ENCODE results near the gene LIFR.
"Not testable (repeated sequence)": the region's sequence is repeated elsewhere in the genome, so short reads cannot be mapped to it uniquely, and the experiment has no call there.

Gene LIFR

DNA sequence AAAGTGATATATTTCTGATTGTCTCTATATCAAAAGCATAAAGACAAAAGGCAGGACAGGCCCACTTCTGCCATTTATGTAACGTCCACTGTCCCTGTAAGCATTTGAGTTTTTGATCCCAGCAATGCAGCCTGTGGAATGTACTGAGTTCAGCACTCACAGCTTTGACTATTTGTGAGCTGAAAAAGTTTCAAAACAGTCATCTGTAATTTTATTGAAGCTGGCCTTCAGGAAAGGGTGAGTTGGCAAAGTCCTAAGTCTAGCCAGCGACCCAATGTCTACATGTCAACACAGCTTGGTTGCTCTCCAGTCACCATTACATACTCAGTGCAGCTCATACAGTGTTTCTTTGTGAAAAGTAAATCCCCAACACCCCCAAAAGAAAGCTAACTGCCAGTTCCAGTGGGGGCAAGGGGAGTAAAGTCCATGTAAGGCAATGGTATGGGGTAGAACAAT lies 9.7 kb downstream of the LIFR start:
- no peak for DNase-seq

DNA sequence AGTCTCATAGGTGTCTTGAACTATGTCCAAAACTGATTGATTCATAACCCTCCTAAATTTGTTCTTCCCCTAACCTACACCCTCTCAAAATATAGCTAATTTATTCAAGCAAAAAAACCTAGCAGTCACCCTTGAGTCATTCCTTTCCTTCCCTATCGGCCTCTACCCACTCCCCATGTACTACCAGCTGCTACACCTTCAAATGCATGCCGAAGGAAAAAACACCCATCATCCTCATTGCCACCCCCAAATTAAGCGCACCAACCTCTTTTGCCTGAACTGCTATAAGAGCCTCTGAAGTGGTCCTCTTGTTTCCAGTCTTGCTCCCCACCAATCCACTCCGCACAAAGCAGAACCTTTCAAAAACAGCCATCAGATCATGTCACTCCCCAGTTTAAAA lies 12.6 kb downstream of the LIFR start:
- DNase-seq: no peak

DNA sequence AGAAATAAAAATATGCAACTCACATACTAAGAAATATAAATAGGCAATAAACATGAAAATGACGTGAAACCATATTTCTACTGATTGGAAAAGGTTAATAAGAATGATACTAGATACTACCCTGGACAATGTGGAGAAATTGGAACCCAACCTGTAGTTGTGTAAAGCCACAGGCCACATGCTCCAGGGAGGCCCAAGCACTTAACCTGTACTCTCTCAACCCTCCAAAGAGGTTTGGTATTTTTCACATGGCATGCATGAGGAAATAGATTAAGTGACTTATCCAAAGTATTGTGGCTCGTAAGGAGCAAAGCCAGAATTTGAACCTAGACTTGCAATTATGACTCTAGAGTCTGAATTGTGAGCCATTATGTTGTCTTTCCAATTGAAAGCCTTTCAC lies 13.4 kb downstream of the LIFR start:
- DNase-seq: no peak

DNA sequence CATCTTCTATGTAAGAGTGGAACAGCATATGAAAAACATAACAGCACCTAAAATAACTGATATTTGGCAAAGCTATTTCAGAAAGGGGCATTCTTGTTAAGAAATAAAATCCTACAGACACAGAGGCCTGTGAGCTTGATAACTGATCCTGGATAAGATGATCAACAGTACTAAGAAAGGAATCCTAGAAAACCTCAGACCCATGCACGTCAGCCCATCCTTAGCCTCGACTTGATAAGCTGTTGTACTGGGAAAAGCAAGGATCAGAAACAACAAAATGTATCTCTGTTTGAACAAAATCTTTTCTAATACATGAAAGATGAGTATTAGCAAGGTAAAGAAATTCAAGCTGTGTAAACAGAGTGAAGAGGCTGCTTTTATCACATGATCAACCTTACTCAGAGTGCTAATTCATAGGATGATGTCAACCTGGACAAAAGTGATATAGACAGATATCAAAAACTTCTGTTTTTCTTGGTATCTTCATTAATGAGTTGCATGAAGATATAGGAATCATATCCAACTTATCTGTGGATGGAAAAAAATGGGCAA lies 15.2 kb downstream of the LIFR start:
- no peak for DNase-seq

DNA sequence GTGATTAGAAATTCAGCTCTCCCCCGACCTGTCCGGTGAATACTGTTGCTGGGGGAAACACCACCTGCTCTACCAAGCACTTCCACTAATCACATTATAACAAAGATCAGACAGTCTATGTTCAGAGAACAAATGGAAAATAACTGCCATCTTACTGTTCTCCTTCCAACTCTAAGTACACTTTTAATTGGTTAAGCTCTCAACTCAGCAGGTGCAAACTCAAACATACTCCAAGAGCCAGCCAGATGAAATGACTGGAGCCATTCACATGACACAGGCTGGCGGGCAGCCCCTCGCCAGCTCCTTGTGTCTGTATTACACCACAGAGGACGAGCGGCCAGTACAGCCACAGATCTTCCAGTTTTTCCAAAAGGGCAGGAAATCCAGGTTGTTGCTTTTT lies 16.1 kb downstream of the LIFR start:
- no peak for DNase-seq

DNA sequence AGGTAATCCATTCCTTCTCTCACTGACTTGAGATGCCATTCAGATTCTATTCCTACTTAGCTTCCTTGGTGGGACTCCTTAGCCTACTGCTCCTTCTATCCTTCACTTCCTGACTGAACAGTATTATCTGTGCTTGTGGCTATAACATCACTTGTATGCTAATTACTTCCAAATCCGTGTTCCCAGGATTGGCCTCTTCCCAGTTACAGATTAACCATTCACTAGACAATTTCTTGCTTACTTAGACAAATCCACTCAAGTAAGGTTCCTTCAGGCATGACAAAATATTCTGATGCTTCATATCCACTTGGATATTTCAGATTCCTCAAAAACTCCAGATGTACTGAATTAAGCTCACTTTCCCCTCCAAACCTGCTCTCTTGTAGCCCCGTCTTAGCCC lies 18.3 kb downstream of the LIFR start:
- DNase-seq: no peak

DNA sequence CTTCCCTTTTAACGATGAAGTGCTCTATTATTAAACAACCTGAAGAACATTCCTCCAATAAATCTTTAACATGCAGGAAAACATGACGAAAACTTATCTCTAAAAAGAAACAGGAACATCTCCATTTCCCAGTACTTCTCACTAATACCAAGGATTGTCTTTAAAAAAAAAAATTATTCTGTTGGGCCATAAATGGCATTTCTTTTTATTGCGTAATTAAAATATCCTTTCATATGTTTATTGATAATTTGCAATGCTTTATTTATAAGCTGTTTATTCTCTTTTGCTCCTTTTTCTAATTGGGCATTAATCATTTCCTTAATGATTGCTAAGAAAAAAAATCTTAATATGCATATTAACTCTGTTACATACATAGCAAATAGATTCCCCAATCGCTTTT lies 18.9 kb downstream of the LIFR start:
- no peak for DNase-seq

DNA sequence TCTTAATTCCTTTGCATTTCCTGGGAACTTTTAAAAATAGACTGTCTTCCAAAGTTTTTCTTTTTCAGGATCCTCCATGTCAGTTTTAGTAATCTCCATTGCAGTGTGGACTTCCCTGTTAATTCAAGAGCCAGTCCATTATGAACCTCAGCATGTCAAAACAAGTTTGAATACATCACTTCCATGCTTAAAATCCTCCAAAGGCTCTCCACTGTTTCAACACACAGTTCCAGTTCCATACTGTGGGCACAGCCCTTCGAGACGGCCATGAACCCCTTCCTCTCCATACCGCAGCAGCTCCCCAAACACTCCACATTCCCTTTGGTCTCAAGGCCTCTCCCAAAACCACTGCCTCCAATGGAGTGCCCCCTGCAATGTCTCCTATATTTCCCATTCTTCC lies 19.5 kb downstream of the LIFR start:
- no peak for DNase-seq

DNA sequence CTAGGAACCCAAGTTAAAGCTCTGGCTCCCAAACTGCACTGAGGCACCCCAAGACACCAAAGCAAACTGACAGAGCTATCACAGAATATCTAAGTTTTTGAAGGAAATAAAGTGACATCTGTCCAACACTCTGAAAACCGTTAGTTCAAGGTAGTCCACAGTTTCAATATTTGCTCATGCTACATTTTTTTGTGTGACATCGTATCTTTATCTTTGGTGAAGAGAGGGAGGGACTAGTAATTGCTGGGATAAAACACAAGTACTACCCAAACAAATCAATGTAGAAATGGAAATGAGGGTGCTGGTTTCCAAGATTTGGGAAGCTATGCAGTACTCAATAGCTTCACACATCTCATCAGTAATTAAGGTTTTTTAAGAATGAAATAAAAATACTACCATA lies 20.6 kb downstream of the LIFR start:
- DNase-seq: no peak

DNA sequence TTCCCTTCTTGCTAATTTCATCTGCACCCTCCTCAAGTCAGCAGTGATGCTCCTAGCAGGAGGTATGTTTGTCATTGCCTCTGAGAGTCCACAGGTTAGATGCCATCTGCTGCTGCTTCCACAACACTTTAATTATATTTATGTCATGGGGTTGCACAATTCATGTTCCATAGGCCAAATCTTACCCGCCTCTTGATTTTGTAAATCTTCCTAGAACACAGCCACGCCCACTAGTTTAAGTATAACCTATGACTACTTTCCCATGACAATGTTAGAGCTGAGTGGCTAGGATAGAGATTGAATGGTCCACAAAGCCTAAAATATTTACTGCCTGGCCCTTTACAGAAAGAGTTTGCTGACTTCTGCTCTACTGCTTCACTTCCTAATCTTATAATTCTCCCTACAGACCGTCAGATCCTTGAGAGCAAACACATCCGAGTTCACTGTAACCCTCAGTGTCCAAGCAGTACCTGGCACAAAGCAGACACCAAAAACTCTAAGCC lies 21.1 kb downstream of the LIFR start:
- no peak for DNase-seq

DNA sequence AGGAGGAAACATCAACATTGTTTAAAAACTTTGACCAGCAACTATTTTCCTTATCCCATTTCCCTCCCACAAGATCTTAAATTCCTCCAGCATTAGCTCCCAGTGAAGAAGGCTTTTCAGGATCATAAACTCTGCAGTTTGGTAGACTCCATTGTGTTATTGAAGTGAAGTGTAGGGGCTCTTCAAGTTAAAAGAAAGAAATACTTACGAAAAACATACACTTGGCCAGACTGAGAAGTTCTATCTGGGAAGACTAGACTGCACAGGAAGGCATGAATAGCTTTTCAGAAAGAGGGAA lies 22.3 kb downstream of the LIFR start:
- no peak for DNase-seq

DNA sequence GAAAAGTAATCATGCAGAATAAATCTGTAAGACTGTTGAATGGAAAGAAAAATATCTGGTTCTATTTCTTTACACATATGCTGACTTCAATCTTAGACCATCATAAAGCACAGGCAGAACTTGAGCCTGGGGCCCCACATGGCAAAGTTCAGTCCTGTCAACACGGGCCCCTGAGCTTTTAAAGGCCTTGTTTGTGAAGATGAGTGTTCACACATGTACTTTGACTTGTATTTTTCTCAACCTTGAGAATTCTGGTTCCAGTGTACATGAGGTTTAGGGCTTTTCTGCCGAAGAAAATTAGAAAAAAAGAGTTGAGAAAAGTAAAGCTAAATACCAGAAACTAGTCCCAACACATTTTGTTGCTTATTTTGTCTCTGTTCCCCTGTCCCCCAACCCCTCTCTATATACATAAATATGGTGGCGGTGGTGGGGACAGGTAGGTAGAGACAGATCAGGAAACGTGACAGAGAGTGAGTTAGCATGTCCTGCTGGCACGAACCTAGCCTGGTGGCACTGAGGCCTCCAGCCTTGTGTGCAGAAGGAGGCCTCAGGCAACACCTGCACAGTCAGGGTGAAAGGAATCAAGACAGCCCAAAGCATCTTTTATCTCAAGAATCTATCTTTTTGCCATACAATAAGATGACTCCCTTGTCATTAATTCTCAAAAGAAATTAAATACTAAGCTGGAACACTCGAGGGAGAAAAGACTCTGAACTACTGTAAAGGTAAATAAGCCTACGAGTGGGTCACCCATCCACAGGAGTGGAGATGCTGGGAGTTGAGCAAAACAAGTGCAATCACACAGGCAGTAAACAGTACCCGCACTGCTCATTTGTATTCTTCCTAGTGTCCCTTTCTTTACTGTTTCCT lies 22.9 kb downstream of the LIFR start:
- no peak for DNase-seq

DNA sequence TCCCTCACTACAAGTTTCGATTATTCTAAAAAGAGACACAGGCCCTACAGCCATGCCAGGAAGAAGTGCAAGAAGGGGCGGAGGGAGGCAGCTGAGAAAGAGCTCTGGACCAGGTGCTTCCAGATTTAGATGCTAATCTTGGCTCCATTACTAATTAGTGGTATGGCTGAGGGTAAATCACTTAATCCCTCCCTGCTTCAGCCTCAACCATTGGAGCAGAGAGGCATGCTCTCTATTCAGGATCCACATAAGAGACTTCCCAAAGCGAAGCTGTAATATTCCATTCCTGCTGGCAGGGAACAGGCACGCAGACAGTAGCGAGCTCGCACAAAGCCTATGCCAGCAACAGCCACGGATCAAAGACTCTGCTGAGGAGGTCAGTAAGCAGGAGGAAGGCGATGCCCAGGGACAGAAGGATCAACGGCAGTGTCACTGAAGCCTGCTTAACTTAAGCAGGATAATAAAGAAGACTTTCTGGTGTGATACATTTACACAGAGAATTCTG lies 24.2 kb downstream of the LIFR start:
- no peak for DNase-seq

DNA sequence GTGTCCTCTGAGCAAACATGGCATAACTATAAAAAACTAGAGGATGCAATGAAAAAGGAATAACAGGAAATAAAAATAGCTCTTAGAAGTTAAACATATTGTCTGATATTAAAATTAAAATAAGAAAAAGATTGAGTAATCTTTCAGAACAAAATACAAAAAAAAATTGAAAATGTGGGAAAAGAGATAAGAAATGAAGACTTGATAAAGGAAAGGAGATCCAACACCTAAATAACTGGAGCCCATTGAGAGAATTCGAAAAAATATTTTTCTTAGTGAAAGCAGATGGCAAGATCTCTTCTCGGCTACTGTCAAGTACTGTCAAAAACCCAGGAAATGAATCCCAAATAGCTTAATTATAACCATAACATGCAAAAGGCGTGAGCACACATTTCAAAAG lies 24.9 kb downstream of the LIFR start:
- no peak for DNase-seq

DNA sequence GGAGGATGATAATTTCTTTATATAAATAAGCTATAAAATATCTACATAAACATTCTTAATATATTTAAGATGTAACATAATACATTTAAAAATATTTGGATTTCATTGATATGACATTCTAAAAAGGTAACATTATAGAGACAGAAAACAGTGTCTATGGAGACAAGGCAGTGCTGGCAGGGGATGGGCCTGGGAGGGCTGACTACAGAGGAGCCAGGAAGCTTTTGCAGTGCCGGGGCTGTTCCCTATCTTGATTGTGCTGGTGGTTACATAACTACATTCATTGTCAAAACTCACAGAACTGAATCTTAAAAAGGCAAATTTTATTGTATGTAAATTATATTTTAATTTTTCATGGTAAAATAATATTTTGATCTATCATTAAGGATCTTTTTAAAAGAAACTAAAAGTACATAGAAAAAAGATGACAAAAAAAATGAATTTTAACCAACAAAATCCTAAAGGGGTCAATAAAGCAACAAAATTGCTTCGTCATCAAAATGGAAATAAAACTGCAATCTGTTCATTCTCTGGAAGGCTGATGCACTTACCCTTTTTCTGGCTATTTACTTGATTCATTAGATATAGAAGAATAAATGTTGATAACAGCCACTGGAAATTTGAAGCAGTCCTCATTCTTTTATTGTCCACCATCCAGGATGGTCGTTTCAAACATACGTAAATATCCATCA lies 26.3 kb downstream of the LIFR start:
- DNase-seq: no peak

DNA sequence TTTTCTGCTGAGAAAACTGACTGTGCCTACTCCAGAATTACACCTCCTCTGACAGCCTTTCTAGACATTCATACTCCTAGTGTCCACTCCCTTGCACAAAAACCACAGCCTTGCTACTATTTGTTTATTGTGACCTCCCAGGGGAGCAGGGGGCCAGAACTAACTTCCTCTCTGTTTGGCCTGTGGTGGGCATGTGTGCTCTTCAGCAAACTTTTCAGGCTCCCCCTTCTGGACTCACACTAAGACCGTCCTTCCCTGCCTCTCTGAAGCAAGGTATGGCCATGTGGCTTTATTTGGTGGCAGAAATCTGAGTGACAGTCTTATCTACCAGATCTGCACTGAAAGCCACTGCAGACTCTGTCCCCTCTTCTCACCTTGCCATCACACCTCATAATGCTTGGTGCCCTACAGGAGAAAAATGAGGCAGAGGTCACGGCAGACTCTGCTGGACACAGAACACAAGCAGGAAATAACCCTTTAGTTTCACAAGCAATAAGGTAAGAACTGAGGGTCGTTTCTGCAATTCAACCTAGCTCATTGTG lies 28.2 kb downstream of the LIFR start:
- no peak for DNase-seq

DNA sequence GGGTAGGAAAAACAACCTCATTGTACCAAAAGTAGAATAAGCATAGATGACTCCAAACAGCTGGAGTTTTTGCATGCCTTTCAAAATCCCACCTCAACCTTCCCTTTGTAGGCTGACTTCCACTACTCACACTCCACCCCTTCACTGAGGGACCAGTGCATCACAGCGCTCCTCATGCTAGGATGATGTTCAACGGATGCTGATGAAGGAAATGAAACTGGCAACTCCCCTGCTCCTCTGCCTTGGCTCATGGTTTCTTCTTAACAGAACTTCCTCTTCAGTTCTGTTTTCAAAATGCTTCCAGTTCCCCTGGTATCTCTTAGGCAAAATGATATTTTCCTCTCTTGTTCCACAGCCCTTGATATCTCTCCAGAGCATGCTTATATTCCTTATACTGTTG lies 29.0 kb downstream of the LIFR start:
- peak; percentile 19 to 22 for DNase-seq

DNA sequence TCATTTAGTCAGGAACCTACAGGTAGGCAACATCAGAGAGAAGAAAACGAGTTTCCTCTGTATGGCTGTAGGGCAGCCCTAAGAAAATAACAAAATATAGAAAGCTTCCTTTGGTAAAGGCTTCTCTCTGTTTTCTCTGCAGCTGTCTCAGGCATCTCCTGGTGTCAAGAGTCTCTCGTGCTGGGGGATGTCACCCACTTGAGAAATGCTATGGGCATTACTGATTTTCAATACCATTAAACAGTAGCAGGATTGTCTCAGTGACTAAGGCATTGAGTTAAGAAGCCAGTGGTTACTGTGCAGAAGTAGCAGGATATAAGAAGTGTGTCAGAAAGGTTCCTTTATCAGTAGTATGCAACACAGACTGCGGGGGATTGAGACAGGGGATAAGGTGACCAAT lies 32.4 kb downstream of the LIFR start:
- no peak for DNase-seq

DNA sequence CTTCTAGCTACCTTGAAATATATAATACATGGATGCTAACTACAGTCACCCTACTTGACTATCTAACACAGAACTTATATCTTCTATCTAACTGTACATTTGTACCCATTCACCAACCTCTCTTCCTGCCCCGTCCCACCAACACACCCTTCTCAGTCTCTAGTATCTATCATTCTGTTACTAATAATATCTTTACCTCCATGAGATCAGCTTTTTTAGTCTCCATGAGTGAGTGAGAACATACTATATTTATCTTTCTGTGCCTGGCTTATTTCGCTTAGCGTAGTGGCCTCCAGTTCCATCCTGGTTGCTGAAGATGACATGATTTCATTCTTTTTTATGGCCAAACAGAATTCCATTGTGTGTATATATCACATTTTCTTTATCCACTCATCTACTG lies 37.0 kb downstream of the LIFR start:
- no peak for DNase-seq

DNA sequence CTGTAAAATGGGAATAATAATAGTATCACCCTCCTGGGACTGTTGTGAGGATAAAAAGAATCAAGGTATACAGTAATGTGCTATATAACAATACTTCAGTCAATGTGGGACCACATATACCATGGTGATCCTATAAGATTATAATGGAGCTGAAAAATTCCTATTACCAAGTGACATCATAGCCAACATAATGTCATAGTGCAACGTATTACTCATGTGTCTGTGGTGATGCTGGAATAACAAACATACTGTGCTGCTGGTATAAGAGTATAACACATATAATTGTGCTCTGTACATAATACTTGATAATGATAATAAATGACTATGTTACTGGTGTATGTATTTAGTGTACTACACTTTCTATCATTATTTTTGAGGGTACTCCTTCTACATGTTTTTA lies 38.1 kb downstream of the LIFR start:
- DNase-seq: no peak

DNA sequence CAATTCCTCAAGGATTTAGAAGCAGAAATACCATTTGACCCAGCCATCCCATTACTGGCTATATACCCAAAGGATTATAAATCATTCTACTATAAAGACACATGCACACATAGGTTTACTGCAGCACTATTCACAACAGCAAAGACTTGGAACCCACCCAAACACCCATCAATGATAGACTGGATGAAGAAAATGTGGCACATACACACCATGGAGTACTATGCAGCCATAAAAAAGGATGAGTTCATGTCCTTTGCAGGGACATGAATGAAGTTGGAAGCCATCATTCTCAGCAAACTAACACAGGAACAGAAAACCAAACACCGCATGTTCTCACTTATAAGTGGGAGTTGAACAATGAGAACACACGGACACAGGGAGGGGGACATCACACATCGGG lies 39.8 kb downstream of the LIFR start:
- not testable (repeated sequence) for DNase-seq

DNA sequence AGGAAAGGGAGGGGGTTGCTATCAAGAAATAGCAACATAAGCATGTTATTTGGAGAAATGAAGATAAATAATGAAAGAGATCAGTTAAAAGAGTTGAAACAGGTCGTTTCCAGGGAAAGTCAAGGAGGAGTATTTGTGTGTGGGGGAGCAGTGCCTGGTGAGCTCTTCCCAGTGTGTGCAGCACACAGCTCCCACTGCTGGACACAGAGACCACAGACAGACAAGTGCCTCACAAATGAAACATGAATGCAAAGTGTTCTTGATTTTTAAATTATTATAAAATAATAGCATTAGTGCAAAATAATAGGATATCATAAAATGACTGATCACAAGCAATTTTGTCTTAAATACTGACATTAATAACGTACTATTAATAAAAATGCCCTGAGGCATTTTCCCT lies 40.8 kb downstream of the LIFR start:
- DNase-seq: no peak

DNA sequence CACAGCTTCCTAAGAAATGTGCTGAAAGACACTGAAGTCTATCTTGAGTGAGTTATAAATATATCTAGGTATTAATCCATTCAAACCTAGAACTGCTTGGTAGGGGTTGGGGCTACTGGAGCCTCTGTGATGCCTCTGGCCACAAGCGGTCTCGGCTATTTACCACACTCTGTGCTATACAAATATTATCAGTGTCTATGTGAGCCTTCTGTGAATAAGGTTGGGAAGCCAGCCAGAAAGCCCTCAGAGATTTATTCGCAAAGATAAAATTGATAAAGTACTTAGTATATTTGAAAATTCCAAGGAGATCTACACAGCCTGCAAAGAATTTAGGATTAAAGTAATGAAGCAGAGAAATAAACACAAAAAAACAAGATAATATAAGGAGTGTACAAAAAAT lies 41.4 kb downstream of the LIFR start:
- DNase-seq: no peak

DNA sequence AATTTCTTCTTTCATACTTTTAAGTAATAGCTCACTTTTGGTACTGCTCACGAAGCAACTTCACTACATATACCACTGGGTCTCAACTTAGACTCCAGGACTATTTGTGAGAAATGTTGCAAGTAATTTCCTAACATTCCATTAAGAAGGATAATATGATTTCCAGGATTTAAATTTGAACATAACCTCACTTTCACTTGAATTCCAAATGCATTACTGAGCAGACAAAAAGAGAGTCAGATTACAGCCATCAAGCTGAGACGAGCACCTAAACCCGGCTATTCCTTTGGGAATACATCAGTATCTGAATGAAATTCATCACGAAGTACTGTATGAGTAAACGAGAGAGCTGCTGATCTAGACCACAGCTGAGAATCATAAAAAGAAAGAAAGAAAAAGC lies 47.3 kb downstream of the LIFR start:
- no peak for DNase-seq

Data from inflammatory macrophage (primary cell).